Peyer's patch (tissue), 4 donors: ENCODE measurements around the gene SLAMF8.

ENCODE experiments used
- CTCF ChIP-seq, 6 experiments: fragments of 450-650 bp in 4 of 6; fragments of 200-600 bp in 2 of 6; sonication (generic) in 1 of 6; IDR thresholded peaks; one replicate each; pipeline ENCODE4 v1.5.1; 2017 to 2019; ENCODE audit warnings: antibody characterized with exemption in 6 of 6, mild to moderate bottlenecking in 3 of 6, moderate library complexity in 1 of 6
- POLR2A ChIP-seq, 2 donors: fragments of 450-650 bp; IDR thresholded peaks; one replicate each; pipeline ENCODE4 v1.5.1; 2017; ENCODE audit warnings: antibody characterized with exemption in 2 of 2, mild to moderate bottlenecking in 2 of 2, moderate library complexity in 2 of 2

DNA sequence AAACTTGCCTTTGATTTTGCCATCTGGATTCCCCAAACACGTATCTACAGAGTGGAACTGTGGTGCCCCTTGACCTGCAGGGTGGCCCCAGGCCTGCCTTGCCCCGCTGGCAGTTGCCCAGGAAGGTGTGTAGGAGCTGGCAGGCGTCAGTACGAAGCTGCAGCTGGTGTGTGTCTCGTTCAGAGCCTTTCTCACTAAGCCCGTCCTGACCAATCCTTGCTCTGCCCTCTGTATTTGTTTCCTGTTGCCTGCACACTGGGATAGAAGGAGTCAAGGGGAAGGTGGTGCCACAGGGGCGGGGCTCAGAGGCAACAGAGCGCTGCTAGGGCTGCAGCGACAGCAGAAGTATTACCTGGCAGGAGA is 41.0 kb downstream of the SLAMF8 start:
- TF ChIP-seq CTCF (IDR thresholded peaks at IDR 0.05) = no peak
- peak in 1 of 2 donors; percentile 45 for TF ChIP-seq POLR2A (IDR thresholded peaks at IDR 0.05)
